NCI-H345 (cell line): ENCODE data around the gene PUS1.
"Not testable (repeated sequence)": the region's sequence is repeated elsewhere in the genome, so short reads cannot be mapped to it uniquely, and the experiment has no call there.

Experiments
- DNase-seq: peaks from one replicate; lab custom pipeline; 2025; lab: John Stamatoyannopoulos, UW

The PUS1 gene

DNA sequence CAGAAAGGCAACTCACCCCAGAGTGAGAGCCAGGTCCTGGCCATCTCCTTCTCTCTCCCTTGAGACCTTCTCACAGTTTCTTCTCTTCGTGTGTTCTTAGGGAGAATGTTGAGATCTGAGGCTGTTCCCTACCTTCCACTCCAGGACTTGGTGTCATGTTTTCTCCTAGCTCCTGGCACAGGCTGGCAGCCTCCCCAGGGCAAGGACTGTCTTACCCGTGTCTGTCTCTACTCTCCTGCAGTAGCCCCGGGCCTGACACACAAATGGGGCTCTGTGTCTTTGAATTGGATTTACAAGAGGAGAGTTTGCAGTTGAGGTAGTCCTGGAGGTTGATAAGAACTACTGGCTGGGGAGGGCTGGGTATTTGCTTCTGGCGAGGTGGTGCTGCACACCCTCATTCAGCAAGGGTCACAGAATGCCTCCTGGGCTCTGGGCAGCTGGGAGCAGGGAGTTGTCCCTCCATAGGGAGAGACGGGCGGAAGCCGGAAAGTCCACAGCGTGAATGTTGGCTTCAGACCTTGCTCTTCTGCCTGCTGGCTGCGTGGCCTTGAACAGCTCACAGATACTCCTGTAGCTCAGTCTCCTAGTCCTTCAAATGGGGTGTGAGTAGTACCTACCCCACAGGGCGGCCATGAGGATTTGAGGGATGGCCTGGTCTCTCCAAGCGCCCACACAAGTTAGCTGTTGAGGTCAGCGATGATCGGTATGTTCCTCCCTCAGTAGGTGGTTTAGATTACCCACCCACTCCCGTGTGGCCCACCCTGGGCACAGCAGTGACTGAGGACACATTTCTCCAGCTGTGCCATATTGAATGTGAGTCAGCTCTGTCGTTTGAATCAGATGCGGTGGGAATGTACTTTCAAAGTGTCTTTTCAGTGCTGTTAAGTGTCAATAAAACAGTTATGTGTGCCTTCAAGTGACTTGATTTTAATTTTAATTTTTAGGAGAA is 30.8 kb downstream of the PUS1 start:
- no peak for DNase-seq

DNA sequence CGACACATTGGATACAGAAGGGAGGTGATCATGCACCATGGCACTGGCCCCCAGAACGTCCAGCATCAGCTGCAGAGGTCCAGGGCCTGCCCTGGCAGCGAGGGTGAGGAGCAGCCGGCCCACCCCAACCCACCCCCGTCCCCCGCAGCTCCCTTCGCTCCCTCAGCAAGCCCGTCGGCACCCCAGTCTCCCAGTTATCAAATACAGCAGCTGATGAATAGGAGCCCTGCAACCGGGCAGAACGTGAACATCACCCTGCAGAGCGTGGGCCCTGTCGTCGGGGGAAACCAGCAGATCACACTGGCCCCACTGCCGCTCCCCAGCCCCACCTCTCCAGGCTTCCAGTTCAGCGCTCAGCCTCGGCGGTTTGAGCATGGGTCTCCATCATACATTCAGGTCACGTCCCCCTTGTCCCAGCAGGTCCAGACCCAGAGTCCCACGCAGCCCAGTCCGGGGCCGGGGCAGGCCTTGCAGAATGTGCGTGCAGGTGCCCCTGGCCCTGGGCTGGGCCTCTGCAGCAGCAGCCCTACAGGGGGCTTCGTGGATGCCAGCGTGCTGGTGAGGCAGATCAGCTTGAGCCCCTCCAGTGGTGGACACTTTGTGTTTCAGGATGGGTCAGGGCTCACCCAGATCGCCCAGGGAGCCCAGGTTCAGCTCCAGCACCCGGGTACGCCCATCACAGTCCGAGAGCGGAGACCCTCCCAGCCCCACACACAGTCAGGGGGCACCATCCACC is 31.7 kb downstream of the PUS1 start:
- DNase-seq: not testable (repeated sequence)

DNA sequence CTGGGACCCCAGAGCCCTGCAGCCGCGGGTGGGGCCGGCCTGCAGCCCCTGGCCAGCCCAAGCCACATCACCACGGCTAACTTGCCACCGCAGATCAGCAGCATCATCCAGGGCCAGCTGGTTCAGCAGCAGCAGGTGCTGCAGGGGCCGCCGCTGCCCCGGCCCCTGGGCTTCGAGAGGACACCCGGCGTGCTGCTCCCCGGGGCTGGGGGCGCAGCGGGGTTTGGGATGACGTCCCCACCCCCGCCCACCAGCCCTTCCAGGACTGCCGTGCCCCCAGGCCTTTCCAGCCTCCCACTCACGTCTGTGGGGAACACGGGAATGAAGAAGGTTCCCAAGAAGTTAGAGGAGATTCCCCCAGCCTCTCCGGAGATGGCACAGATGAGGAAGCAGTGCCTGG is 32.3 kb downstream of the PUS1 start:
- not testable (repeated sequence) for DNase-seq

DNA sequence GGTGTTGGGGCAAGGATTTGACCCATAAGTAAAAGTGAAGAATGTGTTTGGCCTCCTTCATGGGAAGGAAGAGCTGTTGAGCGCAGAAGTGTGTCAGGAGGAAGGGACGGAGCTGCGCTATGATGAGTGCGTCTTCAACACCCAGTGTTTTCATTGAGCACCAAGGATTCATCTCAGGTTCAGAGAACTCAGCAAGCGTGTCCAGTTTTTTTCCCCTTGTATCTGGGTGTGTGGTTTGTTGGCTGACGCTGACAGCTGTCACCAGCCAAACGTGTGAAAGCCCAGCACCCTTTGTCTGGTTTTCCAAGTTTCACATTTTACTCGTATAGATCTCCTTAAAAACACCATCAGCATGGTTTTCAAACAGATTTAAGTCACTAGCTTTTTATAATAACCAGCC is 33.0 kb downstream of the PUS1 start:
- no peak for DNase-seq

DNA sequence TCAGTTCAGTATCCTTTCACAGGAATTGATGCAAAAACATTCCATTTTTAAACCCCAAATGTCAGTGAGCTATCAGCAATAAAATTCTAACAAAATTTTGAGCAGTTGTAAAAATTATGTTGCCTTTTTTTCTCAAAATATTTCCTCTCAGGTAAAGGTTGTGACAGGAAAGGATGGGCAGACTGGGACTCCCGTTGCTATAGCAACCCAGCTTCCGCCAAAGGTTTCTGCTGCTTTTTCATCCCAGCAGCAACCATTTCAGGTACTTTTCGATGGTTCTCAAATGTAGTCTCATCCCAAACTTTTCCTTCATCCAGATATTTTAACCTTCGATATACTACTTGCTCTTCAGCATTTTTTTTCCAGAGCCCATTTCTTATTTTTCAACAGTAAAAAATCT is 34.3 kb downstream of the PUS1 start:
- no peak for DNase-seq

DNA sequence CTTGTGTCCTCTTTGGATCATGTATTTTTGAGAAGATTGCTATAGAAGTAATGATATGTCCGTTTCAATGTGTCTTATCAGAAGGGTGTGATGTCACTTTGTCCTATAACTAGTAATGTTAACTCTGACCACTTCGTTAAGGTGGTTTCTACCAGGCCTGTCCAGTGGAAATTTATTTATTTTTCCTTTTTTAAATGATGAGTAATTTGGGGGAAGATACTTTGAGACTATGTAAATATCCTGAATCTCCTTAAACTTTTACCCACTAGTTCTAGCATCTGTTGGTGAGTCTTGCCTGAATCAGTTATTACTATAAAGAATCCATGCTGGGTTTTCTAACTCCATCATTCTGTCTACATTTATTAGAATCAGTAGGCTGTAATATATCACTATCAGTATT is 36.0 kb downstream of the PUS1 start:
- DNase-seq: no peak

DNA sequence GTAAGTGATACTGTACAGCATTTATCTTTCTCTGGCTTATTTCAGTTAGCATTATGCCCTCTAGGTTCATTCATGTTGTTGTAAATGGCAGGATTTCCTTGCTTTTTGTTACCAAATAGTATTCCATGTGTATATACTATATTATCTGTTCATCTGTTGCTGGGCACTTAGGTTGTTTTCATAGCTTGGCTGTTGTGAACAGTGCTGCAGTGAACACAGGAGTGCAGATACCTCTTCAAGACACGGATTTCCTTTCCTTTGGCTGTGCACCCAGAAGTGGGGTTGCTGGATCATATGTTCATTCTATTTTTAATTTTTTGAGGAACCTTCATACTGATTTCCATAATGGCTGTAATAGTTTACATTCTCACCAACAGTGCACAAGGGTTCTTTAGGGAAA is 42.1 kb downstream of the PUS1 start:
- no peak for DNase-seq

DNA sequence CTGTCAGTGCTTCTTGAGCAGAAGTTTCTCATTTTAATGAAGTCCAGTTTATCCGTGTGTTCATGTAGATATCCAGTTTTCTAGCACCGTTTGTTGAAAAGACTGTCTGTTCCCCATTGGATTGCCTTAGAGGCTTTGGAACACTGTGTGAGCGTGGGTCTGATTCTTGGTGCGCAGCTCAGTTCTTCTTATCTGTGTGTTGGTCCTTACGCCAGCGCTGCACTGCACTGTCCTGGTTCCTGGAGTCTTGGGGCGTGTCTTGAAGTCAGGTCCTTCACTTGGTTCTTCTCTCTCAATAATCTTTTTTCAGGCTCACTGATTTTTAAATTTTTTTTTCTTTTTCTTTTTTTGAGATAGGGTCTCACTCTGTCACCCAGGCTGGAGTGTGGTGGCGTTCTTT is 46.2 kb downstream of the PUS1 start:
- no peak for DNase-seq

DNA sequence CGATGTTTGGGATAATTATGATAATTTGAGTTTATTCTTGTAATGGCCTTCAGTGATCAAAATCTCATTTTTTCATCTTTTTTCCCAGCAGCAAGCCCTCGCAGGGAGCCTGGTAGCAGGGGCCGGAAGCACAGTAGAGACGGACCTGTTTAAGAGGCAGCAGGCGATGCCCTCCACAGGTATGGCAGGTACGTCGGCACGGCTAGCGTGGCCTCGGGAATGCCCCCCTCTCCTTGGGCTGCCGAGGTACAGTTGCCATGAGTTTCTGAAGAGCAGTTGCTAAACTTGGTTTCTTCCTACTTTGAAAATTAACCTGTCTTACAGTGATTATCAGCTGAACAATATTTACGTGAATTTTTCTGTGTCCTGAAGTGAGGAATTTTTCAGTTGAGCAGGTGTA is 50.5 kb downstream of the PUS1 start:
- DNase-seq: no peak

DNA sequence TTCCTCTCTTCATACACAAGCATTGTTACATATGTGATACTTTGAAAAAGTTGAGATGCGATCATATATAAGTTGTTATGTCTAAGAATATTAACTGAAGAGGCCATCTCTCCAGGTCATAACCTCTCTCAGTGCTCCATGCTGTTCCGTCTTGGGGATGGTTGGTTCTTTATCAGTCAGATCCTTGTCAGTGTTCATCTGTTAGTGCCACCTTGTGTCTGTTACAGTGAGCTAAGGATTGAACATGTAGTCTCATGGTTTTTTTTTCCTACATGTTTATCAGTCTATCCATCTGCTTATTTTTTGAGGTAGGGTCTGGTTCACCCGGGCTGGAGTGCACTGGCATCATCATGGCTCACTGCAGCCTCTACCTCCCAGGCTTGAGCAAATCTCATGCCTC is 51.2 kb downstream of the PUS1 start:
- no peak for DNase-seq

DNA sequence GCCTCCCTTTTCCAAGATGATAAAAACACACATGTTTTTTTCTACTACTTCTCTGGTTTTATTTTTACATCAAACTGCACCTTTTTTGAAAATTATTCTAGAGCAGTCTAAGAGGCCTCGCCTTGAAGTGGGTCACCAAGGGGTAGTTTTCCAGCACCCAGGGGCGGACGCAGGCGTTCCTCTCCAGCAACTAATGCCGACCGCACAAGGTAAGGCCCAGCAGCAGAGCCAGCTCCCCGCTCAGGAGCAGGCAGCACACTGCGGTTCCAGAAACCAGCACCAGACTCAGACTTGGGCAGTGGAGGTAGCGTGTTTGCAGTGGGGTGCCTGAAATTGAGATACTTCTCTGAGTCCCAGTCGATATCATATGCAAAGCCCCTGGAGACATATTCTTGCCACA is 52.3 kb downstream of the PUS1 start:
- no peak for DNase-seq

DNA sequence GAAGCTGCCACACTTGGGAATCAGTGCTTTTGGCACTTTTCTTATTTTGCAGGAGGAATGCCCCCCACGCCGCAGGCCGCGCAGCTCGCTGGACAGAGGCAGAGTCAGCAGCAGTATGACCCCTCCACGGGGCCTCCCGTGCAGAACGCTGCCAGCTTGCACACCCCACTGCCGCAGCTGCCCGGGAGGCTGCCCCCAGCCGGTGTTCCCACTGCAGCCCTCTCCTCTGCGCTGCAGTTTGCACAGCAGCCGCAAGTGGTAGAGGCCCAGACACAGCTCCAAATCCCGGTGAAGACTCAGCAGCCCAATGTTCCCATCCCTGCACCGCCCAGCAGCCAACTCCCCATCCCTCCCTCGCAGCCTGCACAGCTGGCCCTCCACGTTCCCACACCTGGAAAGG is 53.0 kb downstream of the PUS1 start:
- no peak for DNase-seq

DNA sequence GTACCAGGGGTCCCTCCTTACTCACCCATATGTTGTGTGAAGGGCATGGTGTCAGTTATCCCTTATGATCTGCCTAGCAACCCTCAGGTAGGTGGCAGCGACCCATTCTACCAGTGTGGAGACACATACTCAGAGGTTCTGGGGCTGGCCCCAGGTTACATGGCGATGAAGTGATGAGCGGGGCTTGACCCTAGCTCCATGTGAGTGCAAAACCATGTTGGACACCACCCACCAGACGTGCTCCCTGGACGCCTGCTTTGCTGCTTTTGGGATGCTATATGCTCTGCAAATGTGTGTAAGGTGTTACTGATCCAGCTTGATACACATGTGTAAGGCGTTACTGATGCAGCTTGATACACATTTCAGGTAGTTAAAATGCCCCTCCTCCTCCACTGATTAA is 54.0 kb downstream of the PUS1 start:
- DNase-seq: no peak

DNA sequence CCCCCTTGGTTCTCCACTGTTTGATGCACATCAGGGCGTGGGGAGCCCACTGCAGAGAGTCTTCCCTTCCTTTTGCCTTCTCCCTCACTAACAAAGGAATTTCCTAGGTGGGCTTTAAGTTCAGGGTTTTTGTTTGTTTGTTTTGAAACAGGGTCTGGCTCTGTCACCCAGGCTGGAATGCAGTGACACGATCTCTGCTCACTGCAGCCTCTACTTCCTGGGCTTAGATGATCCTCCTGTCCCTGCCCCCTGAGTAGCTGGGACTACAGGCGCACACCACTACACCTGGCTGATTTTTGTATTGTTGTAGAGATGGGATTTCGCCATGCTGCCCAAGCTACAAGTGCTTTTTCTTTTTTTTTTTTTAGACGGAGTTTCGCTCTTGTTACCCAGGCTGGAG is 54.5 kb downstream of the PUS1 start:
- DNase-seq: no peak

DNA sequence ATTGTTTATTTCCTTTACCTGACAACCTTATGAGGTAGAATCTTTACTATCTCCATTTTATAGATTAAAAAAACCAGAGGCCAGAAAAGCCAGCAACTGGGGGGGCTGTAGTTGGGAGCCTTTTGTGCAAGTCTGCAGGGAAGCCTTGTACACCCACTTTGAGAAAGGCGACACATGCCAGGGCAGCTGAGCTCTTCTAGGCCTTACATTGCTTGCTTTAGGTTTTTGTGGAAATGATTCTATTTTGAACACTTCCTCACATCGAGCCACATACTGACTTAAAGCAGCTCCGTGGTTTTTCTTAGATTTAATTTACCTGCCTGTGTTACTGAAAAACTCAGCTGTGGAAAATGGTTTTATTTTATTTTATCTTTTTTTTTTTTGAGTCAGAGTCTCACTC is 55.3 kb downstream of the PUS1 start:
- no peak for DNase-seq

DNA sequence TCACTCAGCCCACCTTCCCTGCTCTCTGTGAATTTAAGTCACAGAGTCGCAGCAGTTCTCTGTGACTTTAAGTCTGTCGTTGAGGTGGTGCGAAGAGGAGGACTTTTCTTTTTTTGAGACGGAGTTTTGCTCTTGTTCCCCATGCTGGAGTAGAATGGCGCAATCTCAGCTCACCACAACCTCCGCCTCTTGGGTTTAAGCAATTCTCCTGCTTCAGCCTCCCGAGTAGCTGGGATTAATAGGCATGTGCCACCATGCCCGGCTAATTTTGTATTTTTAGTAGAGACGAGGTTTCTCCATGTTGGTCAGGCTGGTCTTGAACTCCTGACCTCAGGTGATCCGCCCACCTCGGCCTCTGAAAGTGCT is 56.4 kb downstream of the PUS1 start:
- not testable (repeated sequence) for DNase-seq

DNA sequence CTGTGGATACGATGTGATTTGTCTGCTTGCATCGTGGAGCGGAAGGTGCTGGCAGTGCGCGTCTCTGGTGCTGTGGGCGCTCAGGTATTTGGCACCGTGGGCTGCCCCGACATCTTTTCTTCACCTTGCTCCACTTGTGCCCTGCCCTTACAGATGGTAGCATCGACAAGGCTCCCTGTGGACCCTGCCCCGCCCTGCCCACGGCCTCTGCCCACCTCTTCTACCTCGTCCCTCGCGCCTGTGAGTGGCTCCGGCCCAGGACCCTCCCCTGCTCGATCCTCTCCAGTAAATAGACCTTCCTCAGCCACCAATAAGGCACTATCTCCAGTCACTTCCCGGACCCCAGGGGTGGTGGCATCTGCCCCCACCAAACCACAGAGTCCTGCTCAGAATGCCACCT is 57.3 kb downstream of the PUS1 start:
- no peak for DNase-seq

DNA sequence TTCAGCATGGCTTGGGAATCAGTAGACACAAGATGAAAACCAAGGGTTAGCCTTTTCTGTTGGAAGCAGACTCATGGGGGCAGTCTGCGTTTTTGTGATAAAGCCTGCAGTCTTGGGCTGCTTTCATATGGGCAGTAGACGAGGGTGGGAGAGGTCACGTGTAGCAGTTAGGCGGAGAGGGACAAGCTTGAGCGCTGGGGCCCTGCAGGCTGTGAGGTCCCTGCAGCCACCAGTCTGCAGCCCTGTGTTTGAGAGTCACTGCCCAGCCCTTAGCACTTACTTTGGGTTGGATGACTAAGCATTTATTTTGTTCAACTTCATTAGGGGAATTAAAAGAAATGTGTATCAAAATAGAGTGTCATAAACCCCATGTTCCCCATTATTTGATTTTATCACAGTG is 57.8 kb downstream of the PUS1 start:
- DNase-seq: no peak

DNA sequence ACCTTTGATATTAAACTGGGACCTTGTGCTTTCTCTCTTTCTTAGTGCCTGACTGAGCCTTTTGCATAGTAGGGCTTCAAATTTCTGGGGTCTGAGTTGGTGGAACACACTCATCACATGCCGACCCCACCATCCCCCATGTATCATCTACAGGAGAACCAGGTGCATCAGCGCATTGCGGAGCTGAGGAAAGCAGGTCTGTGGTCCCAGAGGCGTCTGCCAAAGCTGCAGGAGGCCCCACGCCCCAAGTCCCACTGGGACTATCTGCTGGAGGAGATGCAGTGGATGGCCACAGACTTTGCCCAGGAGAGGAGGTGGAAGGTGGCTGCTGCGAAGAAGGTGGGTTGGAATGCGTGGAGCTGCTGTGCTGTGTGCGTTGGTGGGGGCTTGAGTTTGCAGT is 58.5 kb downstream of the PUS1 start:
- no peak for DNase-seq

DNA sequence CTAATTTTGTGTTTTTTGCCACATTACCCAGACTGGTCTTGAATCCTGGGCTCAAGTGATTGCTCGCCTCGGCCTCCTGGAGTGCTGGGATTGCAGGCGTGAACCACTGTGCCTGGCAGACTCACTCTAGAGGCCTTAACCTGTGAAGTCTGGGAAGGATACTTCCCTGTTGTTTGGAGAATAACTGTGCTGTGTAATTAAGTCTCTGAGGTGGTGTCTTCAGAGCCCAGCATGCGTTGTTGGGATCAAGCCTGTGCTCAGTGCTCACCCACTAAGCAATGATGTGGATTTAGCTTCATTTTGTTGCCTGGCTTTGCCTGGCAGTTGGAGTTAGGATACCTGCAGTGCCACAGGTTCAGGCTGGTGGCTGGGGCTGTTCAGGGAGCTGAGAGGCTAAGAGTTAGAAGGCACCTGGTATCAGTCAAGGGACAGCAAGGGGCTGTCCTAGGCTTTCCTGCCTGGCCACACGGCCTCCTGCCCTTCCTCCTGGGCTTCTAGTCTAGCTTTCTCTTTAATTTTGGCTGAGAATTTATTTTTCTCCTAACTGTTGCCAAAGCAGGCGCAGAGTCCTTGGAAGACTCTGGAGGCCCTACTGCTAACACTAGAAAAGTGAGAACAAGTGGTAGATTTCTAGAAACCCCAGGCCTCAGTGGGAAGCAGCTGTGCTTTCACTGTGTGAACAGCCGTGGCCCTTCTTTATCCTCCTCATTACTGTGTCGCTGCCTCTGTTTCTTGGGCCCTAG is 59.1 kb downstream of the PUS1 start:
- DNase-seq: no peak

DNA sequence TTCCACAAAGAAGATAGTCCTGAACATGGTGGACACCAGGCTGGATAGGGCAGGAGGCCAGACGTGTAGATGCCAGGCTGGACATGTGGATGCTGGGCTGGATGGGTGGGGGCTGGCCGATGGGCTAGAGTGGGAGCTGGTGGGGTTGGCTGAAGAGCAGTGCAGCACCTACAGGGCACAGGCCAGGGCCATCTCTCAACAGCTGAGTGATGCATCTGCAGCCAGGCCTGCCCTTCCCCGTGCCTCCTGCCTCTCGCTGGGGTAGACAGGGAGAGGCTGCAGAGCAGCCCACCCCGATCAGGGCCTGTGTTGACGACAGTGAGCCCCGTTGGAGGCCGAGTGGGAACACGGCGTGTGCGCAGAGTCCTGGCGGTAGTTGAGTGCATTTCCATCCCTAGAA is 59.9 kb downstream of the PUS1 start:
- no peak for DNase-seq

DNA sequence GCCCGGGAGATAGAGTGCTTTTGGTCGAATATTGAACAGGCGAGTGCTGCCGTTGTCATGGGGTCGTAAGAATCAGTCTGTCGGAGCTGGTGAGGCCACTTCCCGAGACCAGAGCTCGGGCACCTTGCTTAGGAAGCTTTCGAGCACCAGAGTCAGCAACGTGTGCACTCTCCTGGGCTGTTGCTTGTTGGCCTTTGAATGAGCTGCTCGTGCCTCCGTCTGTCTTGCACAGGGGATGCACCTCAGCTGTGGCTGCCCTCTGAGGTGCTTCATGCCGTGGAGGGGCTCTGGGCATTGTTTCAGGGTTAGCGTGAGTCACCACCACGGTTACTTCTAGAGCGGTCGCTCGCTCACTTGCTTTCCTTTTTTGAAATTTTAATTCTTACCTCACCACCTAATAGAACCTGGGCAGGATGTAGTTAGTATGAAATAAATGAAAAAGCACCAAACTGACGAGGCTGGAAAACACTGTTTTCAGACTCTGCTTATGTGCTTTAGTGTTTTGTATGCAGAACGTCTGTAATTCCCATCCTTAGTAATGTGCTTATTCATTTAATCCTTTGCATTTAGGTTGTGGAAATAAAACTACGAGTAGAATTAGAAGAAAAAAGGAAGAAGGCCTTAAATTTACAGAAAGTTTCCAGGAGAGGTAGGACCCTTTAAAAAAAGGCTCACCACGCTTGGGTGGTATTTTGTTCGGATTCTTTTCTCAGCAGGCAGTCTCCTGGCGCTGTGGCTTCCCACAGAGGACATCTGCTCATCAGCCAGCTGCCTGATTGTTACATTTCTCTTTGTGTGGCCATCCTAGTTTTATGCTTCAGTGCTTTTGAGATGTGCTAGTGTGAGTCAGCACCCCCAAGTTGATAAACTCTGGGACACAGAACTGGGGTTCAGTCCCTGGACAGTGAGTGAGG is 61.2 kb downstream of the PUS1 start:
- DNase-seq: peak; percentile 84
